ENCODE measurements around the gene LPCAT2.
"Not testable (repeated sequence)": the region's sequence is repeated elsewhere in the genome, so short reads cannot be mapped to it uniquely, and the experiment has no call there.

The LPCAT2 gene

GRCh38 chr16:55605754-55606336 is 97.0 kb downstream of the LPCAT2 start:
- DNase-seq (ENCODE audit: low read depth in 2 of 2) = no peak

GRCh38 chr16:55613613-55614335 is 104.9 kb downstream of the LPCAT2 start:
- no peak for DNase-seq (ENCODE audit: low read depth in 2 of 2)

- no peak for DNase-seq (ENCODE audit: low read depth in 2 of 2)
These were observed 106.2 kb downstream of the LPCAT2 start for GRCh38 chr16:55615071-55615470.

- DNase-seq (ENCODE audit: low read depth in 2 of 2) = not testable (repeated sequence)
These were observed 106.8 kb downstream of the LPCAT2 start for GRCh38 chr16:55615670-55616069.

- DNase-seq (ENCODE audit: low read depth in 2 of 2) = no peak
These were observed 112.9 kb downstream of the LPCAT2 start for GRCh38 chr16:55621771-55622170.

GRCh38 chr16:55622272-55622671 is 113.4 kb downstream of the LPCAT2 start:
- no peak for DNase-seq (ENCODE audit: low read depth in 2 of 2)

- DNase-seq (ENCODE audit: low read depth in 2 of 2) = no peak
These were observed 114.2 kb downstream of the LPCAT2 start for GRCh38 chr16:55622930-55623561.

- DNase-seq (ENCODE audit: low read depth in 2 of 2) = no peak
These were observed 114.8 kb downstream of the LPCAT2 start for GRCh38 chr16:55623640-55624039.

- no peak for DNase-seq (ENCODE audit: low read depth in 2 of 2)
These were observed 115.8 kb downstream of the LPCAT2 start for GRCh38 chr16:55624696-55625095.

- no peak for DNase-seq (ENCODE audit: low read depth in 2 of 2)
These were observed 117.0 kb downstream of the LPCAT2 start for GRCh38 chr16:55625843-55626242.

GRCh38 chr16:55628306-55628968 is 119.6 kb downstream of the LPCAT2 start:
- no peak for DNase-seq (ENCODE audit: low read depth in 2 of 2)

GRCh38 chr16:55630774-55631173 is 121.9 kb downstream of the LPCAT2 start:
- no peak for DNase-seq (ENCODE audit: low read depth in 2 of 2)

- no peak for DNase-seq (ENCODE audit: low read depth in 2 of 2)
These were observed 123.4 kb downstream of the LPCAT2 start for GRCh38 chr16:55632259-55632658.

- no peak for DNase-seq (ENCODE audit: low read depth in 2 of 2)
These were observed 125.3 kb downstream of the LPCAT2 start for GRCh38 chr16:55634193-55634592.

All from stimulated activated CD8-positive, alpha-beta memory T cell treated with anti-CD3 and anti-CD28 coated beads, Interleukin-7, amount 100 ng/mL, for 1 hour (primary cell).